A549 (cell line): Measurements from ENCODE around the gene CARMIL1. TPM values are rescaled to one million over a fixed set of nuclear protein-coding genes. Genes with fewer than 3 reads are reported as not detected.

Source experiments
- ATAC-seq, 2 experiments: fragments of 200-7000 bp in 1 of 2; fragments of >200 bp in 1 of 2; cut with Nextera tagmentation in 1 of 2; cut with Tn5 transposase in 1 of 2; 3 replicates each; pipeline versions ENCODE4 v1.8.0 to v1.9.1; 2018 to 2020; ENCODE audit warnings: mild to moderate bottlenecking in 1 of 2, moderate library complexity in 1 of 2
- CTCF ChIA-PET: fragments of 300-600 bp; sonication (Branson Sonifier 250); formaldehyde crosslinking; extraction: SDS; loops from one replicate; lab custom pipeline; 2021; ENCODE audit warnings: antibody characterized with exemption, inconsistent platforms; lab: Yijun Ruan, JAX
- POLR2A ChIA-PET: fragments of 350-600 bp; formaldehyde crosslinking; extraction: SDS; loops from one replicate; lab custom pipeline; 2021; ENCODE audit warnings: antibody characterized with exemption, inconsistent platforms; lab: Yijun Ruan, JAX
- DNase-seq, 2 experiments: peaks; one replicate each; pipeline versions ENCODE4 v3.0.0 to v3.0.0-alpha.2; 2011 to 2016; ENCODE audit warnings: low read depth in 1 of 2, low spot score in 1 of 2
- FAIRE-seq: peaks from 2 replicates; lab custom pipeline; 2011; peaks lifted over from hg19 to GRCh38; lab: Jason Lieb, UNC
- H3K27ac ChIP-seq, 2 experiments: fragments of >200 bp; sonication (Bioruptor Twin); formaldehyde crosslinking; 3 replicates each; pipeline ENCODE4 v1.5.1; 2016 to 2017
- H3K4me1 ChIP-seq: fragments of >200 bp; sonication (Bioruptor Twin); formaldehyde crosslinking; 3 replicates; pipeline ENCODE4 v1.6.1; 2016
- H3K4me2 ChIP-seq: fragments of >200 bp; sonication (Bioruptor Twin); formaldehyde crosslinking; 3 replicates; pipeline ENCODE4 v1.6.1; 2016
- H3K4me3 ChIP-seq: fragments of >200 bp; sonication (Bioruptor Twin); formaldehyde crosslinking; 3 replicates; pipeline ENCODE4 v1.5.1; 2016
- H3K9me3 ChIP-seq: fragments of >200 bp; sonication (Bioruptor Twin); formaldehyde crosslinking; 3 replicates; pipeline ENCODE4 v1.6.1; 2016
- BCL3 ChIP-seq: fragments of >200 bp; sonication (Bioruptor Twin); formaldehyde crosslinking; IDR thresholded peaks from 3 replicates; pipeline ENCODE4 v1.6.1; 2016
- CBX2 ChIP-seq: fragments of 200-600 bp; sonication (generic); IDR thresholded peaks from 2 replicates; pipeline ENCODE4 v1.6.1; 2016; ENCODE audit warnings: low read depth, mild to moderate bottlenecking, borderline replicate concordance
- EHF ChIP-seq: fragments of 250-450 bp; sonication (Bioruptor Pico); IDR thresholded peaks from 2 replicates; pipeline ENCODE4 v1.5.0; 2020; ENCODE audit warnings: mild to moderate bottlenecking
- ELK1 ChIP-seq: fragments of 150-350 bp; IDR thresholded peaks from 2 replicates; pipeline ENCODE4 v1.6.1; 2014; ENCODE audit warnings: low read depth, mild to moderate bottlenecking, low read length
- EP300 ChIP-seq, 2 experiments: fragments of >200 bp; sonication (Bioruptor Twin); formaldehyde crosslinking; IDR thresholded peaks; 2 replicates in 1 of 2; 3 replicates in 1 of 2; pipeline ENCODE4 v1.6.1; 2016 to 2017
- FOSB ChIP-seq: fragments of 250-450 bp; sonication (Bioruptor Pico); IDR thresholded peaks from 2 replicates; pipeline ENCODE4 v1.5.0; 2020; ENCODE audit warnings: mild to moderate bottlenecking, moderate library complexity
- HOXA7 ChIP-seq: fragments of 250-450 bp; sonication (Bioruptor Pico); IDR thresholded peaks from 2 replicates; pipeline ENCODE4 v1.5.0; 2020; ENCODE audit warnings: mild to moderate bottlenecking, moderate library complexity
- HOXB13 ChIP-seq: fragments of 250-450 bp; sonication (Bioruptor Pico); IDR thresholded peaks from 2 replicates; pipeline ENCODE4 v1.5.0; 2020; ENCODE audit warnings: low read depth, mild to moderate bottlenecking, moderate library complexity
- HOXB5 ChIP-seq: fragments of 250-450 bp; sonication (Bioruptor Pico); IDR thresholded peaks from 2 replicates; pipeline ENCODE4 v1.5.0; 2020; ENCODE audit warnings: mild to moderate bottlenecking, moderate library complexity
- MAX ChIP-seq: IDR thresholded peaks from 2 replicates; pipeline ENCODE4 v1.6.1; 2012
- NR3C1 ChIP-seq: fragments of >200 bp; sonication (Bioruptor Twin); formaldehyde crosslinking; IDR thresholded peaks from 3 replicates; pipeline ENCODE4 v1.6.1; 2017
- PBX3 ChIP-seq: IDR thresholded peaks from 2 replicates; pipeline ENCODE4 v1.6.1; 2012
- PHF8 ChIP-seq: fragments of 200-600 bp; sonication (generic); IDR thresholded peaks from 2 replicates; pipeline ENCODE4 v1.6.1; 2016; ENCODE audit warnings: low read depth, mild to moderate bottlenecking, antibody characterized with exemption, moderate library complexity, borderline replicate concordance
- POLR2A ChIP-seq: IDR thresholded peaks from 2 replicates; pipeline ENCODE4 v1.6.1; 2012; ENCODE audit warnings: mild to moderate bottlenecking, low read length
- POLR2AphosphoS2 ChIP-seq: conservative IDR thresholded peaks from 2 replicates; pipeline ENCODE4 v1.6.1; 2012; ENCODE audit warnings: low read length, improper control_type of control experiment, inconsistent platforms
- RAD21 ChIP-seq, 2 experiments: fragments of >200 bp in 1 of 2; sonication (Bioruptor Twin) in 1 of 2; formaldehyde crosslinking in 1 of 2; IDR thresholded peaks in 1 of 2; conservative IDR thresholded peaks in 1 of 2; 2 replicates in 1 of 2; 3 replicates in 1 of 2; pipeline ENCODE4 v1.6.1; 2012 to 2018; ENCODE audit warnings: inconsistent platforms in 1 of 2
- RCOR1 ChIP-seq: fragments of 150-350 bp; IDR thresholded peaks from 2 replicates; pipeline ENCODE4 v1.6.1; 2014; ENCODE audit warnings: antibody characterized with exemption, low read length, low read depth
- SMC3 ChIP-seq: fragments of >200 bp; sonication (Bioruptor Twin); formaldehyde crosslinking; IDR thresholded peaks from 3 replicates; pipeline ENCODE4 v1.6.1; 2018; ENCODE audit warnings: inconsistent platforms
- TP53 ChIP-seq: fragments of 250-450 bp; sonication (Bioruptor Pico); IDR thresholded peaks from 2 replicates; pipeline ENCODE4 v1.5.0; 2021; ENCODE audit warnings: mild to moderate bottlenecking, moderate library complexity
- WGBS: methylation state at CpG from one replicate; pipeline ENCODE4 v1.1.6; 2017; ENCODE audit errors: missing lambda C conversion rate; 5-methylcytosine and 5-hydroxymethylcytosine counted together
- polyA plus RNA-seq, 4 experiments: library from polyadenylated mRNA; depleted of rRNA in 3 of 4; stranded (reverse); fragments of >200 nt; fragmentation: RNase III in 1 of 4; extraction: RNeasy Plus Mini Kit Qiagen cat#74134 plus additional on column Dnase treatment in 1 of 4; gene quantifications; 2 replicates in 3 of 4; 3 replicates in 1 of 4; pipeline ENCODE4 v1.2.3, GENCODE V29; 2011 to 2017

CARMIL1 gene
- polyA plus RNA-seq, 2 of the 4 experiments (the other 2 are of a cell fraction): 11.5 to 11.8 TPM

- no peak overlapping the region for H3K4me3 ChIP-seq
- FAIRE-seq: no peak
- no peak for DNase-seq
- H3K9me3 ChIP-seq: no peaks in the 10 kb centered on the region
- 91% methylated on average over 1 of the region's 1 CpG for WGBS
- H3K4me2 ChIP-seq: no peak overlapping the region
- TF ChIP-seq ELK1: no peak
- TF ChIP-seq MAX: no peak
- TF ChIP-seq PHF8: no peak
- TF ChIP-seq EHF (CRISPR knock-in tag): no peak
- TF ChIP-seq HOXB5 (CRISPR knock-in tag): no peak
- TF ChIP-seq NR3C1: no peak
- no peak for ATAC-seq
- H3K27ac ChIP-seq: no peak overlapping the region
- ChIA-PET POLR2A (no interaction called here), CTCF (interaction anchor here (0.8 to 2.2 kb wide), 4 partner anchors 12 to 59 kb away, joined by 3 to 10 read pairs (median 4); partner anchors contain the start of gene CARMIL1)
- no peaks in the 10 kb centered on the region for H3K4me1 ChIP-seq
Observed at GRCh38 chr6:25324066-25324762, 45.0 kb downstream of the CARMIL1 start.

- H3K4me2 ChIP-seq: no peak overlapping the region
- no peak overlapping the region for H3K4me3 ChIP-seq
- ATAC-seq (no peak), FAIRE-seq (no peak), DNase-seq (no peak)
- H3K9me3 ChIP-seq: no peaks in the 10 kb centered on the region
- TF ChIP-seq BCL3 (no peak), RAD21 (conservative IDR thresholded peaks at IDR 0.05 in 1 of 2, IDR thresholded peaks at IDR 0.05 in 1 of 2) (no peak)
- no peak overlapping the region for H3K27ac ChIP-seq
- WGBS: 93% methylated on average over 4 of the region's 4 CpGs
- 0 out of 3 replicates have a peak, but pooled peaks cover under 1% of the 10 kb centered on the region for H3K4me1 ChIP-seq
- ChIA-PET POLR2A (no interaction called here), CTCF (interaction anchor here (1.1 kb wide), 1 partner anchor 61 kb away, joined by 5 read pairs; no protein-coding TSS in a partner anchor)
Observed at GRCh38 chr6:25326126-25326525, 47.0 kb downstream of the CARMIL1 start.

GRCh38 chr6:25326960-25327359, 47.8 kb downstream of the CARMIL1 start:
- FAIRE-seq: no peak
- WGBS: 89% methylated on average over 4 of the region's 4 CpGs
- CTCF ChIA-PET: no interaction called here

GRCh38 chr6:25327432-25327831, 48.3 kb downstream of the CARMIL1 start:
- Histone ChIP-seq H3K4me2 (no peak overlapping the region), H3K27ac (no peak overlapping the region), H3K4me1 (0 out of 3 replicates have a peak, but pooled peaks cover 3% of the 10 kb centered on the region), H3K9me3 (no peaks in the 10 kb centered on the region), H3K4me3 (no peak overlapping the region)
- DNase-seq (no peak), FAIRE-seq (no peak), ATAC-seq (no peak)
- TF ChIP-seq FOSB (CRISPR knock-in tag) (no peak), CBX2 (no peak), HOXB5 (CRISPR knock-in tag) (no peak), HOXB13 (CRISPR knock-in tag) (no peak), EP300 (IDR thresholded peaks at IDR 0.05) (no peak), SMC3 (no peak), NR3C1 (no peak), TP53 (CRISPR knock-in tag) (no peak), PBX3 (no peak), POLR2AphosphoS2 (no peak), MAX (no peak), POLR2A (no peak)
- WGBS: 86% methylated on average over 2 of the region's 2 CpGs
- POLR2A ChIA-PET: no interaction called here
- CTCF ChIA-PET: no interaction called here

More at GRCh38 chr6:25326960-25327359, 47.8 kb downstream of the CARMIL1 start:
- POLR2A ChIA-PET: no interaction called here
- Histone ChIP-seq H3K4me3 (no peak overlapping the region), H3K4me1 (0 out of 3 replicates have a peak, but pooled peaks cover 3% of the 10 kb centered on the region), H3K4me2 (no peak overlapping the region), H3K9me3 (no peaks in the 10 kb centered on the region), H3K27ac (no peak overlapping the region)
- ATAC-seq (no peak), DNase-seq (no peak)
- TF ChIP-seq HOXA7 (CRISPR knock-in tag): no peak
- TF ChIP-seq RCOR1: no peak
- TF ChIP-seq, all 56 proteins: peak for 0
